H1 (cell line): ENCODE data around the gene ZC3H6. TPM values are rescaled to one million over a fixed set of nuclear protein-coding genes. Genes with fewer than 3 reads are reported as not detected.

ENCODE experiments used
- KDM4A ChIP-seq: IDR thresholded peaks from one replicate; pipeline ENCODE4 v1.7.1; 2012; ENCODE audit warnings: low read depth, mild to moderate bottlenecking, moderate library complexity, low read length, inconsistent platforms; ENCODE audit not compliant: severe bottlenecking
- SP4 ChIP-seq: IDR thresholded peaks from 2 replicates; pipeline ENCODE4 v1.6.1; 2012; ENCODE audit warnings: low read length, inconsistent platforms
- polyA plus RNA-seq, 7 experiments: library from polyadenylated mRNA; depleted of rRNA in 3 of 7; stranded (reverse) in 5 of 7; unstranded in 2 of 7; fragments of >200 nt in 5 of 7; fragments of 200-250 nt in 2 of 7; gene quantifications; 1 replicate in 5 of 7; 2 replicates in 1 of 7; 4 replicates in 1 of 7; pipeline versions ENCODE4 v1.2.1 to v1.2.3, GENCODE V29; 2011 to 2013; ENCODE audit warnings: missing spikeins in 2 of 7, mixed read lengths in 2 of 7
- total RNA-seq: library from RNA; stranded (reverse); fragmentation: NEBNext Ultra II Directional; extraction: Animal tissue kit (Norgen Biotek cat#: 25700); gene quantifications from 2 replicates; pipeline ENCODE4 v1.2.1, GENCODE V29; 2021

The ZC3H6 gene
- total and polyA plus RNA-seq, 2 of the 8 experiments (the other 6 are each of a cell fraction or from before 2014, with no cell fraction given) = 1.4 to 6.9 TPM

DNA sequence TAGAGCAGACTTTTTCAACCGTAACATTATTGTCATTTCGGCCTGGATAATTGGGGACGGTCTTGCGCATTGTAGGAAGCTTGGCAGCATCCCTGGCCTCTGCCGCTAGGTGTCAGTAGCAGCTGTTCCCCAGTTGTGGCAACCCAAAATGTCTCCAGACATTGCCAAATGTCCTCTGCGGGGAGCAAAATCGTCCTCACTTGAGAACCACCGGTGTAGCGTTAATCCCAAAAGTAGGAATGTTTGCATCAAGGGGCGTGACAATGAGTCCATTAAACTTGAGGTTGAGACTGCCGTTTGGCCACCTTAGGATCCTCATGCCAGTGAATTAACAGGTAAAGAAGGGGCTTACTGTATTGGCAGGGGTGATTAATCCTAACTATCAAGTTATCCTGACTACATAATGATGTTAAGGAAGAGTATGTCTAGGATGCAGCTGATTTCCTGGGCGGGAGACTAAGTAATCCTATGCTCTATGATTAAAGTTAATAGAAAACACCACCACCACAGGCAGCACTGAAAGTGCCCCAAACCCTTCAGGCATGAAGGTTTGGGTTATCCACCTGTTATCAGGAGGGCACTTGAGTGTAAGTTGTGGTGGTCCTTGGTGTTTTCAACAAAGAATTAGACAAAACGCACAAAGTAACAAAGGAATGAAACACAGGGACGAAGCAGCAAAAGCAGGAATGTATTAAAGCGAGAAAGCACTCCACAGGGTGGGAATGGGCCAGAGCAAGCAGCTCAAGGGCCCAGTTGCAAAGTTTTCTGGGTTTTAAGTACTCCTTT lies 15.7 kb upstream of the ZC3H6 start (continued):
- TF ChIP-seq KDM4A = no peak
- no peak for TF ChIP-seq SP4
